Renal cortex interstitium (tissue), 11 donors: ENCODE measurements around the gene SEMA4D. TPM values are rescaled to one million over a fixed set of nuclear protein-coding genes. Genes with fewer than 3 reads are reported as not detected.

ENCODE experiments used
- DNase-seq, 11 donors: peaks; one replicate each; pipeline ENCODE4 v3.0.0-alpha.2; 2013; ENCODE audit warnings: low read depth in 9 of 11, low spot score in 4 of 11; ENCODE audit errors: extremely low read depth in 1 of 11
- polyA plus RNA-seq, 3 donors: library from polyadenylated mRNA; unstranded; fragments of 120-200 nt; gene quantifications; one replicate each; pipeline ENCODE4 v1.2.1, GENCODE V29; 2013; ENCODE audit not compliant: insufficient read length in 3 of 3

The SEMA4D gene
- polyA plus RNA-seq, 3 donors, result 46.9 to 68.0 (median 49.1) TPM

GRCh38 chr9:89387197-89387849 is 110.6 kb downstream of the SEMA4D start:
- no peak for DNase-seq

- no peak for DNase-seq
These were observed 111.1 kb downstream of the SEMA4D start for GRCh38 chr9:89386797-89387196.

- DNase-seq, result no peak
These were observed 111.7 kb downstream of the SEMA4D start for GRCh38 chr9:89386206-89386605.

- DNase-seq, result no peak
These were observed 113.1 kb downstream of the SEMA4D start for GRCh38 chr9:89384783-89385182.

- DNase-seq, result no peak
These were observed 114.1 kb downstream of the SEMA4D start for GRCh38 chr9:89383721-89384300.

- DNase-seq, result no peak
These were observed 114.7 kb downstream of the SEMA4D start for GRCh38 chr9:89383030-89383720.

GRCh38 chr9:89382026-89382986 is 115.6 kb downstream of the SEMA4D start:
- no peak for DNase-seq

- no peak for DNase-seq
These were observed 116.7 kb downstream of the SEMA4D start for GRCh38 chr9:89381308-89381609.

GRCh38 chr9:89380437-89381307 is 117.2 kb downstream of the SEMA4D start:
- peak in 6 of 11 donors; percentile 20 to 57 (median 38) for DNase-seq

- no peak for DNase-seq
These were observed 118.3 kb downstream of the SEMA4D start for GRCh38 chr9:89379508-89380115.

- DNase-seq, result no peak
These were observed 118.9 kb downstream of the SEMA4D start for GRCh38 chr9:89379031-89379430.

GRCh38 chr9:89378541-89378940 is 119.4 kb downstream of the SEMA4D start:
- DNase-seq, result no peak

- no peak for DNase-seq
These were observed 120.5 kb downstream of the SEMA4D start for GRCh38 chr9:89377411-89377810.

- DNase-seq, result peak in 6 of 11 donors; percentile 11 to 29 (median 24)
These were observed 121.1 kb downstream of the SEMA4D start for GRCh38 chr9:89376741-89377351.

GRCh38 chr9:89376286-89376685 is 121.6 kb downstream of the SEMA4D start:
- DNase-seq, result no peak

- peak in 8 of 11 donors; percentile 9 to 43 (median 28) for DNase-seq
These were observed 122.6 kb downstream of the SEMA4D start for GRCh38 chr9:89375191-89375760.

- no peak for DNase-seq
These were observed 123.7 kb downstream of the SEMA4D start for GRCh38 chr9:89374176-89374575.
